ENCODE measurements around the gene DDR1. TPM values are rescaled to one million over a fixed set of nuclear protein-coding genes. Genes with fewer than 3 reads are reported as not detected.
"Not testable (repeated sequence)": the region's sequence is repeated elsewhere in the genome, so short reads cannot be mapped to it uniquely, and the experiment has no call there.

The DDR1 gene
- total and polyA plus RNA-seq, 12 donors, result 7.3 to 49.2 (median 23.3) TPM

- H3K27ac ChIP-seq, result no peak overlapping the region
- no peak for ATAC-seq
- no peaks in the 10 kb centered on the region for H3K36me3 ChIP-seq
- peaks cover 0 to 19% (median 9%) of the 10 kb centered on the region in 9 donors for H3K4me1 ChIP-seq
- intact Hi-C loops (cut with DNase I), result no loop called here
- H3K9me3 ChIP-seq, result peaks cover 0 to 12% (median 0%) of the 10 kb centered on the region in 11 donors
- WGBS, 2 donors, result 66 to 68% methylated on average over 11 of the region's 11 CpGs
- no peak for TF ChIP-seq CTCF (IDR thresholded peaks at IDR 0.05)
- no peaks in the 10 kb centered on the region for H3K27me3 ChIP-seq
- DNase-seq, result no peak
- H3K4me3 ChIP-seq, result no peak overlapping the region
Measured at GRCh38 chr6:30847421-30847970, 36.8 kb upstream of the DDR1 start.

GRCh38 chr6:30847971-30848436, 36.3 kb upstream of the DDR1 start:
- intact Hi-C loops (cut with DNase I), result no loop called here
- WGBS, 2 donors, result 71 to 72% methylated on average over 9 of the region's 9 CpGs
- Histone ChIP-seq H3K27me3 (no peaks in the 10 kb centered on the region), H3K4me3 (no peak overlapping the region), H3K9me3 (peaks cover 0 to 12% (median 0%) of the 10 kb centered on the region in 11 donors), H3K27ac (no peak overlapping the region), H3K4me1 (peaks cover 0 to 14% (median 9%) of the 10 kb centered on the region in 9 donors), H3K36me3 (no peaks in the 10 kb centered on the region)
- TF ChIP-seq CTCF (IDR thresholded peaks at IDR 0.05), result no peak
- DNase-seq, result no peak
- no peak for ATAC-seq

GRCh38 chr6:30849903-30850651, 34.2 kb upstream of the DDR1 start:
- no peak overlapping the region for H3K4me3 ChIP-seq
- no peaks in the 10 kb centered on the region for H3K4me1 ChIP-seq
- intact Hi-C loops (cut with DNase I), result no loop called here
- WGBS, 2 donors, result 74 to 87% methylated on average over 6 of the region's 6 CpGs
- DNase-seq (no peak), ATAC-seq (no peak)
- no peak overlapping the region for H3K27ac ChIP-seq
- H3K27me3 ChIP-seq, result no peaks in the 10 kb centered on the region
- no peaks in the 10 kb centered on the region for H3K36me3 ChIP-seq
- no peak for TF ChIP-seq CTCF (IDR thresholded peaks at IDR 0.05)
- H3K9me3 ChIP-seq, result peaks cover 0 to 12% (median 0%) of the 10 kb centered on the region in 11 donors

- ATAC-seq; H3K36me3 ChIP-seq; H3K4me1 ChIP-seq; intact Hi-C loops (cut with DNase I); DNase-seq; H3K27me3 ChIP-seq; H3K4me3 ChIP-seq; H3K27ac ChIP-seq: not testable (repeated sequence)
- WGBS, 2 donors, result 61 to 96% methylated on average over 2 of the region's 2 CpGs
- H3K9me3 ChIP-seq, result peaks cover 0 to 12% (median 0%) of the 10 kb centered on the region in 11 donors
Measured at GRCh38 chr6:30852459-30852858, 31.9 kb upstream of the DDR1 start.

Data from heart right ventricle (tissue), 16 donors.